IPS DF 19.7 (cell line): ENCODE results near the gene PEG3.
"Not testable (repeated sequence)": the region's sequence is repeated elsewhere in the genome, so short reads cannot be mapped to it uniquely, and the experiment has no call there.

Experiments
- DNase-seq: peaks from one replicate; pipeline ENCODE4 v3.0.0-alpha.2; 2013; ENCODE audit warnings: low read depth, low spot score

The PEG3 gene

DNA sequence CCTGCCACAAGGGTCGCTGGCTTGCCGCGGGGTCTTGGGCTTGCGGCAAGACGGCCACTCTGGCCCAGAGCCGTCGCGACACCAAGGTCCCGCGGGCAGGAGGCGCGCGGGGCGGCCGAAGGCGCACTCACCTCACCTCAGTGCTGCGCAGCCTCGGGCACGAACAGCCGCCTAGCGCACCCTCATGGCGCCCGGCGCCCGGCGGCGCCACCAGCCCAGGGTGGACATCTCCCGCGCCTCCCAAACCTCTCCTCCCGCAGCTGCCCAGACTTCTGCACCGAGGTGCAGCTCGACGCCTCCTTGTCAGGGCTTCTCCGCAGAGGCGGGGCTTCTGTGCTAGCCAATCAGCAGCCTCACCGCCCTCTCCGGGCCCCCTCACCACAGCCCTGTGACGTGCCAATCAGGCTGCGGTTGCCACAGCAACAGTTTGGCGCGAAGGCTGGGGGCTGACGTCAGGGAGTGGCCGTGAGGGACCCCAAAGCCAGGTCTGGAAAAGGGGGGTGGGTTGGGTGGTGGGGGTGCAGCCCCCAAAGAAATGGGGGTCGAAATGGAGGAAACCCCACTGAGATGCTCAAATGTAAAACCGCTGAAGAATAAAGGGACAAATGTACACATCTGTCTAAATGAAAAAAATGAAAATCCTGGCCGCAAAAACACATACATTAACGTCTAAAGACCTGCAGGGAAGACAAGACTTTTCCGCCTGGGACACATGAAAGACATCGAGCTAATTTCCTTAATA is at the start of gene PEG3, which contains the start of gene ZIM2:
TSS of gene PEG3 (minus strand) at position 276 of the 742 bp plus-strand sequence. CDS start 16,071 bp downstream, outside the sequence.
TSS of gene ZIM2 (minus strand) at position 276 of the 742 bp plus-strand sequence. CDS start 16,449 bp downstream, outside the sequence.
- DNase-seq, result no peak

GRCh38 chr19:56885173-56885985 is 44.9 kb upstream of the PEG3 start:
- no peak for DNase-seq

DNA sequence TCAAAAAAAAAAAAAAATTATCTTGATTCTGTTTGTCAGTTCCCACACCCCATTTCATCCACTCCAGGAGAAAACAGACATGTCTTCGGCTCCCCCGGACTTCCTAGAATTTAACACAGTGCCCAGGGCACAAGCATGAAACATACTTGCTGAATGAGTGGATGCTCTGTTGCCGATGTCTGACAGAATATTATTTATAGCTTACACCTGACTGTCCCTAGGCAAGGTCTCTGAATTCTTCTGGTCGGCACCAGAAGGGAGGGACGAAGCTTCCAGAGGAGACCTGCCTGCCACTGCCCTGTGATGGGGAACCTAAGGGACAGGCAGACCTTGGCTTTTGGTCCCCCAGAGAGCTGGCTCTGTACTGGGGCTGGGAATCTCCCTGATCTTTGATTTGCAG is 43.9 kb upstream of the PEG3 start:
- no peak for DNase-seq

GRCh38 chr19:56880592-56881190 is 40.2 kb upstream of the PEG3 start:
- DNase-seq, result no peak

DNA sequence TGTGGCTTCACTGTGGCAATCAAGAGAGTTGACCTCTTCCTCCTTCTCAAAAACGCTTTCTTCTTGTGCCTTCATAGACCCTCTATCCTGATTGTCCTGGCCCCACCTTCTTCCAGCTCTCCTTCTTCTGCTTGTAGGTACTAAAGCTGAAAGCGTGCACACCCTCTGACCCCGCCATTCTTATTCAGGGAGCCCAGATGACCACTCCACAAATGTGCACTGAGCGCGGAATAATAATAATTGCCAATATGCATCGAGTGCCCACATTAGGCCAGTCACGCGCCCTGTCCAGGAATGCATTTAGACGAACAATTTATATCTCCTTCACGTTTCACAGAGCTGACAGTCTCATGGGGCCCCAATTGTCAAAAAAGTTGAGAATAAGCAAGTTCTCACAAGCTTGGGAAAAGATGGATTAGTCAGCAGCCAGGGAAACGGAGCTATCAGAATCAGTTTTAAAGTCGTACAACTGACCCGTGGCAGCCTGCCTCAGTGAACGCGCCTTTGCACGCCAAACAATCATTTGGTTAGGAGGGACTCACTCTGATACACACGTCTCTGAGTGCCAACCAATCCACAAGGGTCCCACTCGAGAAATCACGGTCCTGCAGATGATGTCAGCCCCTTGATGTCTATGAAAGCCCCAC is 36.7 kb upstream of the PEG3 start:
- no peak for DNase-seq

- no peak for DNase-seq
Measured at GRCh38 chr19:56875717-56876116, 35.2 kb upstream of the PEG3 start.

- no peak for DNase-seq
Measured at GRCh38 chr19:56874530-56874929, 34.0 kb upstream of the PEG3 start.

DNA sequence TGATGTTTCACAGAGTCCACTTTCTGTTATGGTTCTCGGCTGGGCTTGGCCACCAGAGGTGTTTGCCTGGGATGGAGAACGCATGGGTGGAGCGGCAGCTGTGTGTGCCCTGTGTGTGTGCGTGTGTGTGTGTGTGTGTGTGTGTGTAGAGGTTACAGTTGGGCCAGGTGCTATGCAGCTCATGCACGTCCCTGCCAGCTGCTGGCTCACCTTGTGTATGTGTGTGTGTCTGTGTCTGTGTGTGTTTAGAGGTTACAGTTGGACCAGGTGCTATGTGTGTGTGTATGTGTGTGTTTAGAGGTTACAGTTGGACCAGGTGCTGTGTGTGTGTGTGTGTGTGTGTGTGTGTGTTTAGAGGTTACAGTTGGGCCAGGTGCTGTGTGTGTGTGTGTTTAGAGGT is 33.0 kb upstream of the PEG3 start:
- DNase-seq, result no peak

GRCh38 chr19:56869886-56870285 is 29.4 kb upstream of the PEG3 start:
- no peak for DNase-seq

DNA sequence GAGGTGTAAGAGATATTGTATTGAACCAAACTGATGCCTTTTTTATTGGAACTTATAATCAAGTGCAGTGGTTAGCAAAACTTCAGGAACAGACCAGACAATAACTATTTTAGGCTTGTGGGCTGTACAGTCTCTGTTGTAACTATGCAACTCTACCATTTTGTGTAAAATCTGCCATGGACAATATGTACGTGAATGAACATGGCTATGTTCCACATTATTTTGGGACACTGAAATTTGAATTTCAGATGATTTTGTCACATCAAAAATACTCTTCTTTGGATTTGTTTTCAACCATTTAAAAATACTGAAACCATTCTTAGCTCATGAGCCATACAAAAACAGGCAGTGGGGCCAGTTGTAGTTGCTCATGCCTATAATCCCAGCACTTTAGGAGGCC is 27.9 kb upstream of the PEG3 start:
- DNase-seq, result no peak

GRCh38 chr19:56866538-56866937 is 26.0 kb upstream of the PEG3 start:
- no peak for DNase-seq

- no peak for DNase-seq
Measured at GRCh38 chr19:56864443-56865125, 24.1 kb upstream of the PEG3 start.

DNA sequence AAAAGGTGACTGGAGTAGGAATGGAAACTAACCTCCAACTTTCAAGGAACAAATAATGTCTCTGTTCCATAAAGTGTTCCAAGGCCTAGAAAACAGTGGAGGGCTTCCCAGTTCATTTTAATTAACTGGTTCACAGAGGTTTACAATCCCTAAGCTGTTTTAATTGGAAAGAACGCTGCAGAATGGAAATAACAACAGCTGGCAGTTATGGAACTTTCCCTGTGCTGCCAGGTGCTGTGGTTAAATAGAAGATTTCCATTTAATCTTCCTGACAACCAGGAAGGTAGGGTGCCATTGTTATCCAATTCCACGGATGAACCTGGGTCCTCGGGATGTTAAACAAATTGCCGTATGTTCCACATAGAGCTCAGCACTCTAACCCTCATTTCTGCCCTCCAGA is 22.2 kb upstream of the PEG3 start:
- no peak for DNase-seq

DNA sequence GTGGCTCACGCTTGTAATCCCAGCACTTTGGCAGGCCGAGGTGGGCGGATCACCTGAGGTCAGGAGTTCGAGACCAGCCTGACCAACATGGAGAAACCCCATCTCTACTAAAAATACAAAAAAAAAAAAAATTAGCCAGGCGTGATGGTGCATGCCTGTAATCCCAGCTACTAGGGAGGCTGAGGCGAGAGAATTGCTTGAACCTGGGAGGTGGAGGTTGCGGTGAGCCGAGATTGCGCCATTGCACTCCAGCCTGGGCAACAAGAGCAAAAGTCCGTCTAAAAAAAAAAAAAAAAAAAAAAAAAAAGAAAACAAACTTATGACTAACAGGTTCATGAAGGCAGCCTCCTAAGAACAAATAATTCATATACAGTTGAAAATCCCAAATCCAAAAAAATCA is 19.9 kb upstream of the PEG3 start:
- not testable (repeated sequence) for DNase-seq

GRCh38 chr19:56858026-56858425 is 17.5 kb upstream of the PEG3 start:
- no peak for DNase-seq

DNA sequence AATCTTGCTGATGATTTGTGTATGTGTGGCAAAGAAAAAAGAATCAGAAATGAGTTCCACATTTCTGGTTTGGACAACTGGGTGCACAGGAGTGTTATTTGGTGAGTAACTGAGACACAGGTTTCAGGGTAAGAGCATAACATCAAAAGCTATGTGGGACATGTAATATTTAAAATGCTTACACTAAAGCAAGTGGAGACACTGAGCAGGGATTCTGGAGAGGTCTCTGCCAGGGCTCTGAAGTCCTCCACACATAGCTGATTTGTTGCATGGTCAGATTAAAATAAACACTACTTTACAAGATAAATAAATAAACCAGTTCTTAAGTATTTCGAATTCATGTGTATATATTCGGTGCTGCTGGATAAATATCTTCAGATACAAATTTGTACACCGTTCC is 16.3 kb upstream of the PEG3 start:
- DNase-seq, result no peak

- DNase-seq, result not testable (repeated sequence)
Measured at GRCh38 chr19:56852361-56852760, 11.8 kb upstream of the PEG3 start.

GRCh38 chr19:56848166-56848565 is 7.6 kb upstream of the PEG3 start:
- no peak for DNase-seq

GRCh38 chr19:56842412-56842811 is 1.9 kb upstream of the PEG3 start:
- no peak for DNase-seq

GRCh38 chr19:56841193-56841543 is 642 bp upstream of the PEG3 start:
- DNase-seq, result no peak

GRCh38 chr19:56839652-56840450 is 675 bp downstream of the PEG3 start:
- no peak for DNase-seq
